GM12878 (cell line): ENCODE results near the gene SETBP1.

Source experiments
- ESRRA ChIP-seq: IDR thresholded peaks from 2 replicates; pipeline ENCODE4 v1.6.1; 2012; ENCODE audit warnings: mild to moderate bottlenecking, low read length, improper control_type of control experiment
- PAX5 ChIP-seq: IDR thresholded peaks from 2 replicates; pipeline ENCODE4 v1.6.1; 2011; ENCODE audit warnings: low read depth, low read length, borderline replicate concordance
- TF ChIP-seq, protein P1 (sequence below), 3 experiments: IDR thresholded peaks in 2 of 3; conservative IDR thresholded peaks in 1 of 3; 2 replicates each; pipeline ENCODE4 v1.5.1; 2011; ENCODE audit warnings: low read depth in 3 of 3, low read length in 3 of 3, mild to moderate bottlenecking in 3 of 3, control low read depth in 2 of 3, moderate library complexity in 2 of 3, inconsistent platforms in 1 of 3, mixed read lengths in 1 of 3; ENCODE audit not compliant: control insufficient read depth in 2 of 3, insufficient read depth in 1 of 3; ENCODE audit errors: extremely low read depth in 1 of 3

GRCh38 chr18:45110577-45111501, 430.2 kb downstream of the SETBP1 start:
- TF ChIP-seq PAX5, result no peak
- no peak for TF ChIP-seq ESRRA
- TF ChIP-seq, protein P1, sequence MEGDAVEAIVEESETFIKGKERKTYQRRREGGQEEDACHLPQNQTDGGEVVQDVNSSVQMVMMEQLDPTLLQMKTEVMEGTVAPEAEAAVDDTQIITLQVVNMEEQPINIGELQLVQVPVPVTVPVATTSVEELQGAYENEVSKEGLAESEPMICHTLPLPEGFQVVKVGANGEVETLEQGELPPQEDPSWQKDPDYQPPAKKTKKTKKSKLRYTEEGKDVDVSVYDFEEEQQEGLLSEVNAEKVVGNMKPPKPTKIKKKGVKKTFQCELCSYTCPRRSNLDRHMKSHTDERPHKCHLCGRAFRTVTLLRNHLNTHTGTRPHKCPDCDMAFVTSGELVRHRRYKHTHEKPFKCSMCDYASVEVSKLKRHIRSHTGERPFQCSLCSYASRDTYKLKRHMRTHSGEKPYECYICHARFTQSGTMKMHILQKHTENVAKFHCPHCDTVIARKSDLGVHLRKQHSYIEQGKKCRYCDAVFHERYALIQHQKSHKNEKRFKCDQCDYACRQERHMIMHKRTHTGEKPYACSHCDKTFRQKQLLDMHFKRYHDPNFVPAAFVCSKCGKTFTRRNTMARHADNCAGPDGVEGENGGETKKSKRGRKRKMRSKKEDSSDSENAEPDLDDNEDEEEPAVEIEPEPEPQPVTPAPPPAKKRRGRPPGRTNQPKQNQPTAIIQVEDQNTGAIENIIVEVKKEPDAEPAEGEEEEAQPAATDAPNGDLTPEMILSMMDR (IDR thresholded peaks at IDR 0.05 in 2 of 3, conservative IDR thresholded peaks at IDR 0.05 in 1 of 3; ENCODE audit: control insufficient read depth in 2 of 3, extremely low read depth in 1 of 3, insufficient read depth in 1 of 3, low read depth in 3 of 3, low read length in 3 of 3), result no peak
